ENCODE results near the gene ERVW-1. TPM values are rescaled to one million over a fixed set of nuclear protein-coding genes. Genes with fewer than 3 reads are reported as not detected.

ERVW-1 gene
- total RNA-seq, 2 experiments from 2014 or later, result not detected

- DNase-seq (no peak), ATAC-seq (no peak)
- Mint-ChIP-seq H3K27me3 (ENCODE audit: low read depth) (no peaks in the 10 kb centered on the region), H3K27ac (no peak overlapping the region), H3K9me3 (ENCODE audit: insufficient read depth) (peaks cover 12% of the 10 kb centered on the region), H3K4me1 (ENCODE audit: low read depth) (no peaks in the 10 kb centered on the region), H3K4me3 (no peak overlapping the region), H3K36me3 (ENCODE audit: low read depth) (peaks cover 3% of the 10 kb centered on the region)
- CTCF ChIA-PET, result interaction anchor here (4.2 kb wide), 1 partner anchor 19 kb away, joined by 12 read pairs; the partner anchor contains the start of gene GATAD1
- POLR2A ChIA-PET, result no interaction called here
These were observed 11.1 kb downstream of the ERVW-1 start for GRCh38 chr7:92466682-92467081.

DNA sequence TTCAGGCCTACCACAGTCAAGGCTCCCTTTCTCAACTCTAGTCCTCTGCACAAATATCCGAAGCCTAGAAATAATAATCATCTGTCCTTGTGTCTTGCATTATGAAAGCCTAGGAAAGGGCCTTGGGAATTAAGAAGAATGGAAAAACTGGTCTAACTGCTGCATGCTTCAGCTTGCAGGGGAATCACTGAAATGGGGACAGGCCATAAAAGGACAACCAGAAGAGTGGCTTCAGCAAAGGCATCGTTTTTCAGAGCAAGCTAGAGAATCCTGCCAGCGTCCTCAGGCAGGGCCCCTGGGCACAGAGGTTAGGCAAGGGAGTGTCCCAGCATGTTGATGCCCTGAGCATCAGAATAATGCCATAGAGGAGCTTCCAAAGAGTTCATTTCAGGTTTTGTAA is 13.2 kb downstream of the ERVW-1 start:
- Mint-ChIP-seq H3K27ac (no peak overlapping the region), H3K4me1 (ENCODE audit: low read depth) (no peaks in the 10 kb centered on the region), H3K27me3 (ENCODE audit: low read depth) (no peaks in the 10 kb centered on the region), H3K9me3 (ENCODE audit: insufficient read depth) (peaks cover 12% of the 10 kb centered on the region), H3K36me3 (ENCODE audit: low read depth) (peaks cover 3% of the 10 kb centered on the region), H3K4me3 (no peak overlapping the region)
- ChIA-PET POLR2A (interaction anchor here (0.5 to 0.7 kb wide), 2 partner anchors 92 to 119 kb away, joined by 3 read pairs; no protein-coding TSS in a partner anchor), CTCF (interaction anchor here (1.0 to 1.1 kb wide), 2 partner anchors 16 to 634 kb away, joined by 3 to 4 read pairs; no protein-coding TSS in a partner anchor)
- ATAC-seq (no peak), DNase-seq (no peak)

DNA sequence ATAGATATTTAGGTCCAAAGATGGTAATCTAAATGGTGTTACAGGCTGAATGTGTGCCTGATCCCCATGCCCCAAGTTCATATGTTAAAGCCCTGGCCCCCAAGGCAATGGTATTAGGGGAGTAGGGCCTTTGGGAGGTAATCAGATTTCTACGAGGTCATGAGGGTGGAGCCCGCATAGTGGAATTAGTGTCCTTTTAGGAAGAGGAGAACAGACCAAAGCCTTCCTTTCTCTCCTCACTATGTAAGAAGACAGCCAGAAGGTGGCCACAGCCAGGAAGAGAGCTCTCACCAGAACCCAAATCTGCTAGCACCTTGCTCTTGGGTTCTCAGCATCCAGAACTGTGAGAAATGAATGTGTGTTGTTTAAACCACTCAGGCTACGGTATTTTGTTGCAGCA is 15.2 kb downstream of the ERVW-1 start:
- no peak for DNase-seq
- ChIA-PET POLR2A (no interaction called here), CTCF (interaction anchor here (2.3 to 3.1 kb wide), 2 partner anchors 15 to 38 kb away, joined by 12 to 33 read pairs; partner anchors contain the start of gene GATAD1)
- no peak overlapping the region for H3K4me3 Mint-ChIP-seq
- no peak overlapping the region for H3K27ac Mint-ChIP-seq
- H3K9me3 Mint-ChIP-seq (ENCODE audit: insufficient read depth), result no peaks in the 10 kb centered on the region
- no peak for ATAC-seq
- peaks cover 3% of the 10 kb centered on the region for H3K36me3 Mint-ChIP-seq (ENCODE audit: low read depth)
- H3K4me1 Mint-ChIP-seq (ENCODE audit: low read depth), result no peaks in the 10 kb centered on the region
- no peaks in the 10 kb centered on the region for H3K27me3 Mint-ChIP-seq (ENCODE audit: low read depth)

- ChIA-PET POLR2A (interaction anchor here (0.8 kb wide), 1 partner anchor 14 kb away, joined by 3 read pairs; the partner anchor contains the start of gene GATAD1), CTCF (interaction anchor here (0.6 to 3.1 kb wide), 16 partner anchors 9 to 631 kb away, joined by 3 to 33 read pairs (median 3); partner anchors contain the start of genes ANKIB1, GATAD1, KRIT1 and PEX1)
- Mint-ChIP-seq H3K9me3 (ENCODE audit: insufficient read depth) (no peaks in the 10 kb centered on the region), H3K4me1 (ENCODE audit: low read depth) (no peaks in the 10 kb centered on the region), H3K4me3 (no peak overlapping the region), H3K27me3 (ENCODE audit: low read depth) (no peaks in the 10 kb centered on the region), H3K36me3 (ENCODE audit: low read depth) (peaks cover 7% of the 10 kb centered on the region), H3K27ac (no peak overlapping the region)
- DNase-seq, result peak; percentile 51
- peak; percentile 76 for ATAC-seq
These were observed 16.4 kb downstream of the ERVW-1 start for GRCh38 chr7:92461027-92462003.

- no peaks in the 10 kb centered on the region for H3K9me3 Mint-ChIP-seq (ENCODE audit: insufficient read depth)
- POLR2A ChIA-PET, result no interaction called here
These were observed 17.2 kb downstream of the ERVW-1 start for GRCh38 chr7:92460510-92460909.

DNA sequence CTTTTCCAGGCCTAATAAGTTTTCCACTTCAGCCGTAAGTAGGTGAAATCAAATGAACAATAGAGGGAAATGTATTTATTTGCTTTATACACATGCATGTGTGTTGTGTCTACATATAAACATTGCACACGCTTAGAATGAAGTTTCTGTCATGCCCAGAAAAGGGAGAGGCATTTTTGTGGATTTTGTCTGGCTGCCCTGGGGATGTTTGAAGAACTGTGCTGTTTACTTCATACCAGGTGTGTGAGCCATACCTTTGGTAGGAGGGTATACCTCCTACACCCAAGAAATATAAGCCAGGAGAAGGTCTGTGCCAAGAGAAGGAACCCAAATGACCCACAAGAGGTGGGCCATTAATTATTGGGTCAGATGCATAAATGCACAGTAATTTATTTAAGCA is 17.6 kb downstream of the ERVW-1 start:
- CTCF ChIA-PET, result interaction anchor here (0.9 to 3.1 kb wide), 4 partner anchors 10 to 629 kb away, joined by 3 to 33 read pairs (median 10); partner anchors contain the start of gene GATAD1
- POLR2A ChIA-PET, result no interaction called here
- peaks cover 12% of the 10 kb centered on the region for H3K36me3 Mint-ChIP-seq (ENCODE audit: low read depth)
- H3K4me3 Mint-ChIP-seq, result no peak overlapping the region
- H3K9me3 Mint-ChIP-seq (ENCODE audit: insufficient read depth), result no peaks in the 10 kb centered on the region
- H3K27ac Mint-ChIP-seq, result no peak overlapping the region
- no peak for DNase-seq
- H3K4me1 Mint-ChIP-seq (ENCODE audit: low read depth), result no peaks in the 10 kb centered on the region
- no peaks in the 10 kb centered on the region for H3K27me3 Mint-ChIP-seq (ENCODE audit: low read depth)
- ATAC-seq, result no peak

More at GRCh38 chr7:92460510-92460909, 17.2 kb downstream of the ERVW-1 start:
- Mint-ChIP-seq H3K4me3 (no peak overlapping the region), H3K36me3 (ENCODE audit: low read depth) (peaks cover 12% of the 10 kb centered on the region), H3K27me3 (ENCODE audit: low read depth) (no peaks in the 10 kb centered on the region), H3K4me1 (ENCODE audit: low read depth) (no peaks in the 10 kb centered on the region), H3K27ac (no peak overlapping the region)
- CTCF ChIA-PET, result interaction anchor here (0.6 to 3.1 kb wide), 10 partner anchors 10 to 630 kb away, joined by 3 to 33 read pairs (median 4); partner anchors contain the start of genes ANKIB1, GATAD1 and KRIT1
- ATAC-seq (no peak), DNase-seq (no peak)

DNA sequence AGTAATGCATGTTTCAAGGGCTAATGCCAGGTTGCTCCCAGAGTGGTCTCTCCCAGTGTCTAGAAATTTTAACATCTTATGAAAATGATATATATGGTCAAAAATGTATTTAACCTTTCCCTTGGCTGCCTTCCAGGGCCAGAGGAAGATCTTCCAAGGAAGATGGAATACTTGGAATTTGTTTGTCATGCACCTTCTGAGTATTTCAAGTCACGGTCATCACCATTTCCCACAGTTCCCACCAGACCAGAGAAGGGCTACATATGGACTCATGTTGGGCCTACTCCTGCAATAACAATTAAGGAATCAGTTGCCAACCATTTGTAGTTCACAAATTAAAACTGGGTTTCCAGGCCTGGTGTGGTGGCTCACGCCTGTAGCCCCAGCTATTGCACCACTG is 21.5 kb downstream of the ERVW-1 start:
- ChIA-PET CTCF (no interaction called here), POLR2A (interaction anchor here (0.8 kb wide), 1 partner anchor 8 kb away, joined by 3 read pairs; no protein-coding TSS in a partner anchor)
- no peak for ATAC-seq
- H3K4me1 Mint-ChIP-seq (ENCODE audit: low read depth), result no peaks in the 10 kb centered on the region
- H3K4me3 Mint-ChIP-seq, result no peak overlapping the region
- DNase-seq, result no peak
- no peaks in the 10 kb centered on the region for H3K27me3 Mint-ChIP-seq (ENCODE audit: low read depth)
- no peaks in the 10 kb centered on the region for H3K9me3 Mint-ChIP-seq (ENCODE audit: insufficient read depth)
- H3K27ac Mint-ChIP-seq, result no peak overlapping the region
- peaks cover 28% of the 10 kb centered on the region for H3K36me3 Mint-ChIP-seq (ENCODE audit: low read depth)

- CTCF ChIA-PET, result interaction anchor here (2.0 to 4.0 kb wide), 2 partner anchors 9 to 28 kb away, joined by 12 to 17 read pairs; no protein-coding TSS in a partner anchor
- H3K4me3 Mint-ChIP-seq, result no peak overlapping the region
- POLR2A ChIA-PET, result no interaction called here
These were observed 26.1 kb downstream of the ERVW-1 start for GRCh38 chr7:92451645-92452044.

DNA sequence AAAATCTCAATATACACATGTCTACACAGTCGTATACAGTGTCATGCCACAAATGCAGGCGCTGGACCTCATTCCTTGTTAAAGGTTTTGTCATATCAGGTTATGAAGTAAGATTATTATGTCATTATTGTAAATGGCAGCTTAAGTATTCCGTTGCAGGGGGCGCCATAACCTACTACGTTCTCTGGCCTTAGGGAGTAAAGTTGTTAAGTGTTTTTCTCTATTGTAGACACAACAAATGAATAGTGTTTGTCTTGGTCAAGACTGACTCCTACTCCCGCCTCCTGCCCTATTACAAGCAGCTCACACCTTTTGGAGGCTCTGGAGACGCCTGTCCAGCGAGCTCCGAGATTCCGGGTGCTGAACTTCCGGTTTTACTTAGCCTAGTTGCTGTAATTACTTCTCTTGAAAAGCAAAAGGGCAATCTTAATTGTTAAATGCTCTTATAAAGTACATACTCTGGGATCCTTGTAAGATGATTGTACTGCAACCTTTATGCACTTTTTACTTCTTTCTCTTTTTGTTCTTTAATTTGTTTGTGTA is 29.5 kb downstream of the ERVW-1 start:
- H3K27ac Mint-ChIP-seq, result peak overlapping the region; percentile 86
- no peaks in the 10 kb centered on the region for H3K27me3 Mint-ChIP-seq (ENCODE audit: low read depth)
- peak; percentile 63 for ATAC-seq
- H3K36me3 Mint-ChIP-seq (ENCODE audit: low read depth), result peaks cover 24% of the 10 kb centered on the region
- CTCF ChIA-PET, result interaction anchor here (0.9 to 6.4 kb wide), 27 partner anchors 9 to 623 kb away, joined by 3 to 84 read pairs (median 7); partner anchors contain the start of genes ANKIB1, CYP51A1, KRIT1 and MTERF1
- POLR2A ChIA-PET, result interaction anchor here (0.5 to 2.9 kb wide), 14 partner anchors 8 to 568 kb away, joined by 3 to 33 read pairs (median 6); partner anchors contain the start of genes ANKIB1, CYP51A1, KRIT1 and LRRD1
- peak overlapping the region; percentile 76 for H3K4me3 Mint-ChIP-seq
- peak; percentile 81 for DNase-seq
- H3K9me3 Mint-ChIP-seq (ENCODE audit: insufficient read depth), result no peaks in the 10 kb centered on the region
- peaks cover 7% of the 10 kb centered on the region for H3K4me1 Mint-ChIP-seq (ENCODE audit: low read depth)

More at GRCh38 chr7:92451645-92452044, 26.1 kb downstream of the ERVW-1 start:
- no peaks in the 10 kb centered on the region for H3K9me3 Mint-ChIP-seq (ENCODE audit: insufficient read depth)
- H3K27me3 Mint-ChIP-seq (ENCODE audit: low read depth), result no peaks in the 10 kb centered on the region
- no peak overlapping the region for H3K27ac Mint-ChIP-seq
- no peak for ATAC-seq
- DNase-seq, result no peak
- peaks cover 39% of the 10 kb centered on the region for H3K36me3 Mint-ChIP-seq (ENCODE audit: low read depth)
- H3K4me1 Mint-ChIP-seq (ENCODE audit: low read depth), result peaks cover 5% of the 10 kb centered on the region

GRCh38 chr7:92447345-92448204 is 30.2 kb downstream of the ERVW-1 start, which contains the start of gene GATAD1:
Gene GATAD1, plus strand, starts transcription at chr7:92447482. Its CDS starts 248 bp downstream, at chr7:92447730.
- Mint-ChIP-seq H3K36me3 (ENCODE audit: low read depth) (peaks cover 24% of the 10 kb centered on the region), H3K4me3 (peak within 1 kb of the TSS; percentile 76), H3K4me1 (ENCODE audit: low read depth) (peaks cover 7% of the 10 kb centered on the region), H3K27me3 (ENCODE audit: low read depth) (no peaks in the 10 kb centered on the region), H3K9me3 (ENCODE audit: insufficient read depth) (no peaks in the 10 kb centered on the region), H3K27ac (peak within 1 kb of the TSS; percentile 93)
- POLR2A ChIA-PET, result interaction anchor here (0.6 to 2.9 kb wide), 19 partner anchors 9 to 1403 kb away, joined by 3 to 33 read pairs (median 4); partner anchors contain the start of genes AKAP9, ANKIB1, CYP51A1 and KRIT1
- DNase-seq (peak; percentile 90), ATAC-seq (peak; percentile 79)
- CTCF ChIA-PET, result interaction anchor here (0.6 to 6.4 kb wide), 39 partner anchors 10 to 1358 kb away, joined by 3 to 84 read pairs (median 4); partner anchors contain the start of genes AKAP9, ANKIB1, CYP51A1 and KRIT1
